GM12874 (cell line): ENCODE data around the gene MAPKAP1.

ENCODE experiments used
- TF ChIP-seq, protein P1 (sequence below): IDR thresholded peaks from 2 replicates; pipeline ENCODE4 v1.5.1; 2011; ENCODE audit warnings: low read depth, mild to moderate bottlenecking, control low read depth, low read length, moderate library complexity; ENCODE audit not compliant: insufficient read depth

The MAPKAP1 gene

DNA sequence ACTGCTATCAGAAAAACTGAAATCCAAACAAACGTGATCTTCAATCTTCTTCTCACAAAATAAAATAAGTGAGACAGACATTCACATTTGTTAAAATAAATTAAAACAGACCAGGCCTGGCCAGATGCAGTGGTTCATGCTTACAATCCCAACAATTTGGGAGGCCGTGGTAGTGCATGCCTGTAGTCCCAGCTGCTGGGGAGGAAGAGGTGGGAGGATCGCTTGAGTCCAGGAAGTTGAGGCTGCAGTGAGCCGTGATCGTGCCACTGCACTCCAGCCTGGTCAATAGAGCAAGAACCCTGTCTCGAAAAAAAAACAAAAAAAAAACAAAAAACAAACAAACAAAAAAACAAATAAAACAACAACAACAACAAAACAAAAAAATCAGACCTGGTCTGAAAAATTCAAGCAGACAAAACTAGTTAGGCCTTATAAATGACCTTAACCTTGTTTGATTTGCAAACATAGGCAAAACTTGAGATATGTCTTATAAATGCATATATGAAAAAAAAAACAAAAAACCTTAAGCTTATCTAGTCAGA is 10.8 kb downstream of the MAPKAP1 start:
- TF ChIP-seq, protein P1, sequence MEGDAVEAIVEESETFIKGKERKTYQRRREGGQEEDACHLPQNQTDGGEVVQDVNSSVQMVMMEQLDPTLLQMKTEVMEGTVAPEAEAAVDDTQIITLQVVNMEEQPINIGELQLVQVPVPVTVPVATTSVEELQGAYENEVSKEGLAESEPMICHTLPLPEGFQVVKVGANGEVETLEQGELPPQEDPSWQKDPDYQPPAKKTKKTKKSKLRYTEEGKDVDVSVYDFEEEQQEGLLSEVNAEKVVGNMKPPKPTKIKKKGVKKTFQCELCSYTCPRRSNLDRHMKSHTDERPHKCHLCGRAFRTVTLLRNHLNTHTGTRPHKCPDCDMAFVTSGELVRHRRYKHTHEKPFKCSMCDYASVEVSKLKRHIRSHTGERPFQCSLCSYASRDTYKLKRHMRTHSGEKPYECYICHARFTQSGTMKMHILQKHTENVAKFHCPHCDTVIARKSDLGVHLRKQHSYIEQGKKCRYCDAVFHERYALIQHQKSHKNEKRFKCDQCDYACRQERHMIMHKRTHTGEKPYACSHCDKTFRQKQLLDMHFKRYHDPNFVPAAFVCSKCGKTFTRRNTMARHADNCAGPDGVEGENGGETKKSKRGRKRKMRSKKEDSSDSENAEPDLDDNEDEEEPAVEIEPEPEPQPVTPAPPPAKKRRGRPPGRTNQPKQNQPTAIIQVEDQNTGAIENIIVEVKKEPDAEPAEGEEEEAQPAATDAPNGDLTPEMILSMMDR: no peak

DNA sequence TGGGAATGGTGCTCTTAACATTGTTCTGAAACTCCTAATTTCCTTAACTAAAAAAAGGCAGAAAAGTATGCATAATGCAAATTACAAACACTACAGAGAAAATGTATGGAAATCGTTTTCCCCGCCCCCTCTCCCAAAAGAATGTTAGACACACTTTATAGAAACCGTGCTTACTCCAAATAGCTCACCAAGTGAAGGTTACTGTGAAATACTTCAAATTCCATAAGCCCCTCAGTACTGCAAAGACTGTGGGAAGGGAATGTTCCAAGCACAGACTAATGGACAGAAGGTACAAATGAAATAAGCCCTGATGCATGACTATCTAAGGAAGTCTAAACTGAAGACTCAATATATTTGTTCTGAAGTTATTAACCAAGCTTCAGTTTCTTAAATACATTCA is 12.5 kb downstream of the MAPKAP1 start:
- TF ChIP-seq, protein P1: no peak

DNA sequence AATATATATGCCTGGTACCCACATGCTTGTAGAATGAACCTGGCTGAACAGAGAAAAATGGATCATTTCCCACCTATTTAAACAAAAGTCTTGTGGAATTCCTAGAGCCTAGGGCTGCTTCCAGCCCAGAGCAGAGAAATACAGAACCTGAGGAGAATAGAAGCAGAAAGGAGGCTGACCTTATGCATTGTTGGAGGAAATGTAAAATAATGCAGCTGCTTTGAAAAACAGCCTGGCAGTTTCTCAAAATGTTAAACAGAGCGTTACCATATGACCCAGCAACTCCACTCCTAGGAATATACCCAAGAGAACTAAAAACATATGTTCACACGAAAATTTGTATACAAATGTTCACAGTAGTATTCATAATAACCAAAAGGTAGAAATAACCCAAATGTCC is 15.1 kb downstream of the MAPKAP1 start:
- TF ChIP-seq, protein P1: no peak

DNA sequence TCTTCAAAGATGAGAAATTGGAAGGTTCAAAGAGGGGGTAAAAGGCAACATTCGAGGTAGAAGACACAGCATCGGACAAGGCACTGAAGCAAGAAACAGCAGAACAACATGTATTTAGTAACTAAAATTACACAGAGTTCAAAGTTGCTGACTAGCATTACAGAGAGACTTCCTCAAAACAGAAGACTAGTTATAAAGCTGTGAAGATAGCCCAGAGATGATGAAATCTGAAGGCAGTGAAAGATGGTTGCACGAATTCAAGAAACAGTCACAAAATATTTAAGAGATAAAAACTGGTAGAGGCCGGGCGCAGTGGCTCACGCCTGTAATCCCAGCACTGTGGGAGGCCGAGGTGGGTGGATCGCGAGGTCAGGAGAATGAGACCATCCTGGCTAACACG is 16.3 kb downstream of the MAPKAP1 start:
- TF ChIP-seq, protein P1: no peak

DNA sequence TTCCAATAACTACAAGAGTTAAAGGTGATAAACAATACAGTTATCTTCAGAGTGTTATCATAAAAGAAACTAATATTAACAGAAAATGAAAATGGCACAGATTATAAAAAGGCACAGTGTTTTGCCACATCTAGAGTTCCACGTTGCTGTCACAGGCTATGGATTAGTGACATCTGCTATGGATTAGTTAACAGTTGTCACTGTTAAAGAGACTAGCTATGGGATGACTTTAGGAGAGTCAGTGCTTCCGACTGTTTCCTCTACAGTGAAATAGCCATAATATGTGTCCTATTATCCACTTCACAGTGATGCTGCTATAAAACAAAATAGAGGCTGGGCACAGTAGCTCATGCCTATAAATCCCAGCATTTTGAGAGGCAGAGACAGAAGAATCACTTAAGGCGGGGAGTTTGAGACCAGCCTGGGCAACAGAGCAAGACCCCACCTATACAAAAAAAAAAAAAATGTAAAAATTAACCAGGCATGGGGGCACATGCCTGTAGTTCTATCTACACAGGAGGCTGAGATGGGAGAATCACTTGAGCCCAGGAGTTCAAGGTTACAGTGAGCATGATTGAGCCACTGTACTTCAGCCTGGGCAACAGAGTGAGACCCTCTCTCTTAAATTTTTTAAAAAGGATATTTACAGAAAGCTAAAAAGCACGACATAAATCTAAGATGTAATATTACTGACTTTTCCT is 19.7 kb downstream of the MAPKAP1 start:
- TF ChIP-seq, protein P1: no peak

DNA sequence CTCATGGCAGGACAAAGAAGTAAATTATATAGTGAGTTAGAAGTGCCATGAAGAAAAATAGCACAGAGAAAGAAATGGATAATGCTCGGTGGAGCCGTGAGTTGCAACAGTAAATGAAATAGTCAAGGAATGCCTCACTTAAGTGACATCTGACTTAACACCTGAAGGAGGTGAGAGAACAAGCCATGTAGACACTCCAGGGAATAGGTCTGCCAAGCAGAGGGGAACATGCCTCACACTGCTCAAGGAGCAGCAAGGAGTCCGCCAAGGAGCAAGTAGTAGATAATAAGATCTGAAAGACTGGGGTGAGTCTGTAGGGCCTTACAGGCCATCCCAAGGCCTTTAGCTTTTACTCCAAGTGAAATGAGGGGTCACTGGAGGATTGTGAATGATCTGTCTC is 21.8 kb downstream of the MAPKAP1 start:
- TF ChIP-seq, protein P1: no peak

GRCh38 chr9:125683486-125683885 is 23.5 kb downstream of the MAPKAP1 start:
- TF ChIP-seq, protein P1: no peak
